ENCODE results near the gene VAMP5.

Gene VAMP5

DNA sequence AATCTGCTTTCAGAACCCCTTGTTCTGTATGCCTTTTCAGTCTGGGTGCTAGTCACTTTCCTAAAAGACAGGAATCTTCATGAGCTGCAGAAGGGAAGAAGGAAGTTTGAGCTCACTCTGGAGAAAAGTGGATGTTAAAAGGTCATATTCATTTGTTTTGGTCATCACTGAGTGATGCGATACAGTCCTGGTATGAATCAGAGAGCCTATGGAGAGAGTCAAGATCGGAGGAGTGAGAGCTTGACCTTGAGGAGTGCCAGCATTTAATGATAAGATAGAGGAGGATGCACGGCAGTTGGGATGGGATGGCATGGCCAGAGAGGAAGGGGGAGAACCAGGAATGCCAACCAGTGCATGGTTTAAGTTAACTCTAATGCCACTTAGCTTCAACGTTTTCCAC, 51.4 kb downstream of the VAMP5 start:
- no peaks in the 10 kb centered on the region for H3K4me1 ChIP-seq (ENCODE audit: insufficient read depth, low read length, poor library complexity, severe bottlenecking)
- no peaks in the 10 kb centered on the region for H3K9me2 ChIP-seq (replicated peaks; ENCODE audit: low read depth, low read length)
- no peaks in the 10 kb centered on the region; the same call in 1 of the 2 replicates for H3F3A ChIP-seq (ENCODE audit: low read depth)
- H3K4me3 ChIP-seq (ENCODE audit: low read length, poor library complexity, severe bottlenecking), result no peak overlapping the region
- no peak overlapping the region for H3K4me2 ChIP-seq (ENCODE audit: low read depth, low read length, poor library complexity, severe bottlenecking)
- peaks cover 7% of the 10 kb centered on the region for H4K20me1 ChIP-seq (ENCODE audit: insufficient read depth, low read length, poor library complexity, severe bottlenecking)
- no peak overlapping the region for H2AFZ ChIP-seq (ENCODE audit: low read length)
- H3K9me3 ChIP-seq (ENCODE audit: insufficient read depth, low read depth, low read length), result no peaks in the 10 kb centered on the region
- H3K79me2 ChIP-seq (ENCODE audit: insufficient read depth, low read length), result peaks cover 17% of the 10 kb centered on the region; the same call in 1 of the 2 replicates
- no peaks in the 10 kb centered on the region for H3K27me3 ChIP-seq (ENCODE audit: insufficient read depth, low read length, poor library complexity, severe bottlenecking)
- peaks cover 91% of the 10 kb centered on the region for H3K36me3 ChIP-seq (ENCODE audit: insufficient read depth, low read length)
- H3K9ac ChIP-seq (ENCODE audit: low read depth, low read length, poor library complexity, severe bottlenecking), result no peak overlapping the region
- TF ChIP-seq, protein P1, sequence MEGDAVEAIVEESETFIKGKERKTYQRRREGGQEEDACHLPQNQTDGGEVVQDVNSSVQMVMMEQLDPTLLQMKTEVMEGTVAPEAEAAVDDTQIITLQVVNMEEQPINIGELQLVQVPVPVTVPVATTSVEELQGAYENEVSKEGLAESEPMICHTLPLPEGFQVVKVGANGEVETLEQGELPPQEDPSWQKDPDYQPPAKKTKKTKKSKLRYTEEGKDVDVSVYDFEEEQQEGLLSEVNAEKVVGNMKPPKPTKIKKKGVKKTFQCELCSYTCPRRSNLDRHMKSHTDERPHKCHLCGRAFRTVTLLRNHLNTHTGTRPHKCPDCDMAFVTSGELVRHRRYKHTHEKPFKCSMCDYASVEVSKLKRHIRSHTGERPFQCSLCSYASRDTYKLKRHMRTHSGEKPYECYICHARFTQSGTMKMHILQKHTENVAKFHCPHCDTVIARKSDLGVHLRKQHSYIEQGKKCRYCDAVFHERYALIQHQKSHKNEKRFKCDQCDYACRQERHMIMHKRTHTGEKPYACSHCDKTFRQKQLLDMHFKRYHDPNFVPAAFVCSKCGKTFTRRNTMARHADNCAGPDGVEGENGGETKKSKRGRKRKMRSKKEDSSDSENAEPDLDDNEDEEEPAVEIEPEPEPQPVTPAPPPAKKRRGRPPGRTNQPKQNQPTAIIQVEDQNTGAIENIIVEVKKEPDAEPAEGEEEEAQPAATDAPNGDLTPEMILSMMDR (conservative IDR thresholded peaks at IDR 0.05; ENCODE audit: low read length), result no peak
- no peak for TF ChIP-seq EZH2phosphoT487 (IDR thresholded peaks at IDR 0.05; ENCODE audit: borderline replicate concordance)

DNA sequence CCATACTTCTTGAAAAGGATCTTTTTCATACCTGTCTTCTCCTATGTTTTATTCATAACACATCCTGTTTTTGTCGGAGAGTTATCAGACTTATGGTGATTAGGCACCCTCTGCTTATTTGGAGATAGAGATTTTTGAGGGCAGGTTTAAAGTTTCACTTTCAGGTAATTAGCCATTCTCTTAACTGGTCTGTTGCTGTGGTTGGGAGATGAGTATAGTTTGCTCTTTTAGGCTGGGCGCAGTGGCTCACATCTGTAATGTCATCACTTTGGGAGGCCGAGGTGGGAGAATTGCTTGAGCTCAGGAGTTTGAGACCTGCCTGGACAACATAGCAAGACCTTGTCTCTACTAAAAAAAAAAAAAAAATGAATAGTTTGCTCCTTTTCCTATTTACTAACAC, 58.5 kb downstream of the VAMP5 start:
- Histone ChIP-seq H3K79me2 (ENCODE audit: insufficient read depth, low read length) (no peaks in the 10 kb centered on the region), H3F3A (ENCODE audit: low read depth) (no peaks in the 10 kb centered on the region), H3K4me3 (ENCODE audit: low read length, poor library complexity, severe bottlenecking) (no peak overlapping the region), H3K4me2 (ENCODE audit: low read depth, low read length, poor library complexity, severe bottlenecking) (no peak overlapping the region), H3K9me3 (ENCODE audit: insufficient read depth, low read depth, low read length) (no peaks in the 10 kb centered on the region), H3K4me1 (ENCODE audit: insufficient read depth, low read length, poor library complexity, severe bottlenecking) (no peaks in the 10 kb centered on the region), H3K9ac (ENCODE audit: low read depth, low read length, poor library complexity, severe bottlenecking) (no peak overlapping the region), H4K20me1 (ENCODE audit: insufficient read depth, low read length, poor library complexity, severe bottlenecking) (no peaks in the 10 kb centered on the region), H3K36me3 (ENCODE audit: insufficient read depth, low read length) (peaks cover 94% of the 10 kb centered on the region), H3K9me2 (replicated peaks; ENCODE audit: low read depth, low read length) (no peaks in the 10 kb centered on the region), H2AFZ (ENCODE audit: low read length) (no peak overlapping the region), H3K27me3 (ENCODE audit: insufficient read depth, low read length, poor library complexity, severe bottlenecking) (no peaks in the 10 kb centered on the region)
- TF ChIP-seq, protein P1 (conservative IDR thresholded peaks at IDR 0.05; ENCODE audit: low read length), result no peak
- no peak for TF ChIP-seq EZH2phosphoT487 (IDR thresholded peaks at IDR 0.05; ENCODE audit: borderline replicate concordance)
